Choroid plexus epithelial cell (primary cell): ENCODE results near the gene GPATCH3.

Experiments used
- DNase-seq: peaks from one replicate; pipeline ENCODE4 v3.0.0-alpha.2; 2010; ENCODE audit warnings: low read depth
- H3K4me3 ChIP-seq: 2 replicates; pipeline ENCODE4 v1.5.1; 2011; ENCODE audit warnings: low read depth, mild to moderate bottlenecking, control low read depth, low read length, moderate library complexity
- CTCF ChIP-seq: conservative IDR thresholded peaks from 2 replicates; pipeline ENCODE4 v1.5.1; 2011; ENCODE audit warnings: low read depth, mild to moderate bottlenecking, control low read depth, inconsistent platforms, low read length, moderate library complexity

The GPATCH3 gene

GRCh38 chr1:26900815-26901511 lies 696 bp upstream of the GPATCH3 start:
- no peak for TF ChIP-seq CTCF
- no peak for DNase-seq
- peak overlapping the region; percentile 94 for H3K4me3 ChIP-seq

- no peak for TF ChIP-seq CTCF
- no peak for DNase-seq
- no peak overlapping the region for H3K4me3 ChIP-seq
Observed at GRCh38 chr1:26897351-26897750, 2.9 kb downstream of the GPATCH3 start.

GRCh38 chr1:26894263-26894662 lies 6.0 kb downstream of the GPATCH3 start:
- TF ChIP-seq CTCF, result no peak
- DNase-seq, result no peak
- H3K4me3 ChIP-seq, result no peak overlapping the region

GRCh38 chr1:26890467-26890796 lies 9.8 kb downstream of the GPATCH3 start:
- TF ChIP-seq CTCF, result no peak
- no peak for DNase-seq
- peak overlapping the region; percentile 89 for H3K4me3 ChIP-seq

GRCh38 chr1:26889551-26890466 lies 10.5 kb downstream of the GPATCH3 start, which contains the start of gene GPN2:
Gene GPN2, minus strand, starts transcription at chr1:26890283. Its CDS starts 187 bp downstream, at chr1:26890096.
- DNase-seq, result peak; percentile 79
- no peak for TF ChIP-seq CTCF
- H3K4me3 ChIP-seq, result peak within 1 kb of the TSS; percentile 89

GRCh38 chr1:26888231-26888630 lies 12.0 kb downstream of the GPATCH3 start:
- TF ChIP-seq CTCF, result no peak
- no peak overlapping the region for H3K4me3 ChIP-seq
- no peak for DNase-seq
